Measurements from ENCODE around the gene OASL.

The OASL gene

DNA sequence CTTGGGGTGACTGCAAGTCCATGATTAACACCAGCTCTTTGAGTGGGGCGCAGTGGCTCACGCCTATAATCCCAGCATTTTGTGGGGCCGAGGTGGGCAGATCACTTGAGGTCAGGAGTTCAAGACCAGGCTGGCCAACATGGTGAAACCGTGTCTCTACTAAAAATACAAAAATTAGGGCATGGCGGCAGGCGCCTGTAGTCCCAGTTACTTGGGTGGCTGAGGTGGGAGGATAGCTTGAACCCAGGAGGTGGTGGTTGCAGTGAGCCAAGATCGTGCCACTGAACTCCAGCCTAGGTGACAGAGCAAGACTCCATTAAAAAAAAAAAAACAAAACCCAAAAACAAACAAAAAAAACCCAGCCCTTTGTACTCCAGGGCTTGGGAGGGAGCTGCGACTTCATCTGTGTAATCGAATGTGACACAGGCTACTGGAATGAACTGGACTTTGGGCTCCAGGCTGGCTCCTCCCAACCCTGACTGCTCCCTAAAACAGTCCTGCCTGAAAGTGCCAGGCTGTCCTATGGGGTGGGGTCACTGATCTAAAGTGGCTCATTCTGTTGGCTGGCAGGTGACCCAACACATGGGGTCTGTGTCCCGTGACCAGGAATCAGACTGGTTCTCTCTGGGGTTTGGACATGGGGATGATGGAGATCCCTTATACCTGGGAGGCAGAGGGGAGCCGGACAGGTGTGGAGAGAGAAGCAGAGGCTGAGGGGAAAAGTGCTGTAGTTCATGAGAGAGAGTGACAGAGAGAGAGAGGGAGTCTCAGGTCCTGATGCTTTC lies 13.4 kb downstream of the OASL start:
- no peak for DNase-seq (ENCODE audit: low read depth, low spot score)
- H3K4me3 ChIP-seq (ENCODE audit: low read depth, low read length) = no peak overlapping the region
- in situ Hi-C loops (cut with HindIII; ENCODE audit: low sequenced_read_pairs) = no loop called here
- TF ChIP-seq, protein P1, sequence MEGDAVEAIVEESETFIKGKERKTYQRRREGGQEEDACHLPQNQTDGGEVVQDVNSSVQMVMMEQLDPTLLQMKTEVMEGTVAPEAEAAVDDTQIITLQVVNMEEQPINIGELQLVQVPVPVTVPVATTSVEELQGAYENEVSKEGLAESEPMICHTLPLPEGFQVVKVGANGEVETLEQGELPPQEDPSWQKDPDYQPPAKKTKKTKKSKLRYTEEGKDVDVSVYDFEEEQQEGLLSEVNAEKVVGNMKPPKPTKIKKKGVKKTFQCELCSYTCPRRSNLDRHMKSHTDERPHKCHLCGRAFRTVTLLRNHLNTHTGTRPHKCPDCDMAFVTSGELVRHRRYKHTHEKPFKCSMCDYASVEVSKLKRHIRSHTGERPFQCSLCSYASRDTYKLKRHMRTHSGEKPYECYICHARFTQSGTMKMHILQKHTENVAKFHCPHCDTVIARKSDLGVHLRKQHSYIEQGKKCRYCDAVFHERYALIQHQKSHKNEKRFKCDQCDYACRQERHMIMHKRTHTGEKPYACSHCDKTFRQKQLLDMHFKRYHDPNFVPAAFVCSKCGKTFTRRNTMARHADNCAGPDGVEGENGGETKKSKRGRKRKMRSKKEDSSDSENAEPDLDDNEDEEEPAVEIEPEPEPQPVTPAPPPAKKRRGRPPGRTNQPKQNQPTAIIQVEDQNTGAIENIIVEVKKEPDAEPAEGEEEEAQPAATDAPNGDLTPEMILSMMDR (IDR thresholded peaks at IDR 0.05; ENCODE audit: low read depth, low read length) = no peak

DNA sequence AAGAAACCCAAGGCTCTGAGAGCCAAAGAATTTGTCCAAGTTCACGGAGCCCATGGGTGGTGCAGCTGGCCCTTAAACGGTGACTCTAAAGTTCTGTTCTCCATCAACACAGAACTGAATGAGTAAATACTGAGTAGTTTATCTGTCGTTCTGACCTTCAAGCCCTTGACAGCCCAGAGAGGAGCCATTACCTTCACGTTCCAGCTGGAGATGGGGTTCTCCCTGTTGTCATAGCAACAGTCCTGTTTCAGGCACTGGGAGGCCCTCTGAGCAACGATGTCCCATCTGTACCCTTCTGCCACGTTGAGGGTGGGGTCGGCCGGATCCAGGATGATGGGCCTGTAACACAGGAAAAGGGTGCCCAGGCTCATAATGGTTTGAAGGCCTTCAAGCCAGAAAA lies 15.2 kb downstream of the OASL start:
- in situ Hi-C loops (cut with HindIII; ENCODE audit: low sequenced_read_pairs) = no loop called here
- TF ChIP-seq, protein P1 (IDR thresholded peaks at IDR 0.05; ENCODE audit: low read depth, low read length) = no peak

DNA sequence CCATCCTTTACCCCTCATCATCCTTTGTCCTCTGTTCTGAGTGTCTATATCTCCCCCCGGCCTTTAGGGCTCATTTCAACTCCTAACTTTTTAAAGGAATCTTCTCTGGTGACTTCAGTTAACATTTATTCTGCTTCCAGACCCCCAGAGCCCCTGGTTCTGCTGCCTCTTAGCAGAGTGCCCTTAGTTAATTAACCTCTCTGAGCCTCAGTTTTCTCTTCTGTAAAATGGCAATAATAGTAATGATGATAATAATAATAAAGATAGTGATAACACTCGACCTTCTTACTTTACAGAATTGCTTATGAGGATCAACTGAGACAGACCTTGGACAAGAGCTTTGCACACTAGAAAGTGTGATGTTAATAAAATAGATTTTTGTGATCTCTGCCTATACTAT lies 16.3 kb downstream of the OASL start:
- TF ChIP-seq, protein P1 (IDR thresholded peaks at IDR 0.05; ENCODE audit: low read depth, low read length) = no peak
- no peak overlapping the region for H3K4me3 ChIP-seq (ENCODE audit: low read depth, low read length)
- DNase-seq (ENCODE audit: low read depth, low spot score) = no peak
- in situ Hi-C loops (cut with HindIII; ENCODE audit: low sequenced_read_pairs) = no loop called here

More for the DNA sequence above, 15.2 kb downstream of the OASL start:
- no peak overlapping the region for H3K4me3 ChIP-seq (ENCODE audit: low read depth, low read length)
- DNase-seq (ENCODE audit: low read depth, low spot score) = no peak

DNA sequence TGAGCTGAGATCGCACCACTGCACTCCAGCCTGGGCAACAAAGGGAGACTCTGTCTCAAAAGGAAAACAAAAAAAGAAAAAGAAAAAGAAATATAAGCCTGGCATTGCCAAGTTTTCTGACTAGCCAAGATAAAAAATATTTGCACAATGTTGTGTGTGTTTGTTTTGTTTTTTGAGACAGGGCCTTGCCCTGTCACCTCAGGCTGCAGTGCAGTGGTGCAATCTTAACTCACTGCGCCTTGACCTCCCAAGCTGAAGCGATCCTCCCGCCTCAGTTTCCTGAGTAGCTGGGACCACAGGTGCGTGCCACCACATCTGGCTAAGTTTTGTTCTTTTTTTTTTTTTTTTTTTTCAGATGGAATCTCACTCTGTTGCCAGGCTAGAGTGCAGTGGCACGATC lies 17.3 kb downstream of the OASL start:
- in situ Hi-C loops (cut with HindIII; ENCODE audit: low sequenced_read_pairs) = no loop called here
- no peak for DNase-seq (ENCODE audit: low read depth, low spot score)
- TF ChIP-seq, protein P1 (IDR thresholded peaks at IDR 0.05; ENCODE audit: low read depth, low read length) = no peak
- no peak overlapping the region for H3K4me3 ChIP-seq (ENCODE audit: low read depth, low read length)

DNA sequence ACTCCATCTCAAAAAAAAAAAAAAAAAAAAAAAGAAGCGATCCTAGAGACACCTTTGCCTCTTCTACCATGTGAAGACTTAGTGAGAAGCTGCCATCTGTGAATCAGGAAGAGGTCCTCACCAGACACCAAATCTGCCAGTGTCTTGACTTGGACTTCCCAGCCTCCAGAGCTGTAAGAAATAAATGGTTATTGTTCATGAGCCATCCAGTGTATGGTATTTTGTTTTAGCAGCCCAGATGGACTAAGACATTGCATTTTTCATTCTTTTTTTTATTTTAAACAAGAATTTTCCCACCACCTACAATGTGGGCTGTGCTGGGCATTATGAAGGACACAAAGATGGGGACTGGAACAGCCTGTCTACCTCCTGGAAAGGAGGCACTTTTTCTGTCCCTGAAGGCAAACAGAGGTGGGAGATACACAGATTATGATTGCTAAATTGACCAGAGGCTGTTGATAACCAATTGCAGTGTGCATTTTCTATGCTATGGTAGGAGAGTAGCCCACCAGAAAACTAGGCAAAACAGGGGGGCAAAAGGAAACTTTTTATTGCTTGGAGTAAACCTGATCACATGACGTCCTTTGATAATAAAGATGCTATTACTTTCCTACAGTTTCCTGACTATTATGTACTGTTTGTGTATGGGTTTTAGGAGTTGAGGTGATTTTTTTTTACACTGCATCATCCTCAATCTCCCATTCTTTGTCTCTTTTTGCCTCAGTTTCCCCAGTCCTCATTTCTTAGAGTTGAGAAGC lies 20.0 kb downstream of the OASL start:
- no peak overlapping the region for H3K4me3 ChIP-seq (ENCODE audit: low read depth, low read length)
- TF ChIP-seq, protein P1 (IDR thresholded peaks at IDR 0.05; ENCODE audit: low read depth, low read length) = no peak
- in situ Hi-C loops (cut with HindIII; ENCODE audit: low sequenced_read_pairs) = no loop called here
- no peak for DNase-seq (ENCODE audit: low read depth, low spot score)

DNA sequence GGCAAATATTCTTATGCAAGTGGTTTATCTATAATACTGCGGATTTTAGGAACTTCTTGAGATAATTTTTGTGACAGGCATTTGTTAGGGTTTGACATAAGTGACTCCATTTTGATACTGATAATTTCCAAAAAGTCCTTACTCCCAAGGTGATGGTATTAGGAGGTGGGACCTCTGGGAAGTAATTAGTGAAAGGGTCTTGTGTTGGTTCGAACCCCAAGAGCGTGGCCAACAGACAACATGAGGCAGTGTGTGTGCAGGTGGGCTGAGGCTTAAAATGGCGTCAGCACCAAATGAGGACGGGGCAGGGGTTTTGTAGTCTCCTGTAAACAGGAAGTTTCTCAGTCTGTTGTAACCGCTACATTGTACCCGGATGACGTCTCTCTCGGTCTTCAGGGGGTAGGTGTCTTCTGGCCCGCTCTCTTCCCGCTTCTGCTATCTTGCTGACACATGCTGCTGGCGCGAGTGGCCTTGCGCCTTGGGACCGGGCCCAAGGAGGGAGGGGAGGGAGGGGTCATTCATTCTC lies 21.0 kb downstream of the OASL start:
- TF ChIP-seq, protein P1 (IDR thresholded peaks at IDR 0.05; ENCODE audit: low read depth, low read length) = no peak
- no peak for DNase-seq (ENCODE audit: low read depth, low spot score)
- no peak overlapping the region for H3K4me3 ChIP-seq (ENCODE audit: low read depth, low read length)
- in situ Hi-C loops (cut with HindIII; ENCODE audit: low sequenced_read_pairs) = no loop called here
